Effector memory CD4-positive, alpha-beta T cell (primary cell): Measurements from ENCODE around the gene HSPA12B.

Experiments used
- DNase-seq, 3 donors: peaks; one replicate each; pipeline ENCODE4 v3.0.0-alpha.2; 2020
- H3K27ac ChIP-seq: 2 replicates; pipeline ENCODE4 v1.7.0; 2013; ENCODE audit warnings: mild to moderate bottlenecking, low read length, moderate library complexity; ENCODE audit not compliant: insufficient read depth, poor library complexity, severe bottlenecking
- H3K27me3 ChIP-seq: replicated peaks from 2 replicates; pipeline ENCODE4 v1.7.0; 2013; ENCODE audit warnings: mild to moderate bottlenecking, low read length; ENCODE audit not compliant: insufficient read depth, control insufficient read depth, poor library complexity, severe bottlenecking
- H3K36me3 ChIP-seq: 2 replicates; pipeline ENCODE4 v1.7.0; 2013; ENCODE audit warnings: mild to moderate bottlenecking, low read length, moderate library complexity; ENCODE audit not compliant: control insufficient read depth, insufficient read depth
- H3K4me1 ChIP-seq: 2 replicates; pipeline ENCODE4 v1.7.0; 2013; ENCODE audit warnings: low read length, mild to moderate bottlenecking; ENCODE audit not compliant: control insufficient read depth, insufficient read depth, poor library complexity, severe bottlenecking
- H3K4me3 ChIP-seq: 2 replicates; pipeline ENCODE4 v1.7.0; 2013; ENCODE audit warnings: low read length, low read depth, mild to moderate bottlenecking; ENCODE audit not compliant: insufficient read depth, poor library complexity, severe bottlenecking
- H3K9me3 ChIP-seq: 2 replicates; pipeline ENCODE4 v1.7.0; 2013; ENCODE audit warnings: mild to moderate bottlenecking, low read length, moderate library complexity; ENCODE audit not compliant: control insufficient read depth

The HSPA12B gene

GRCh38 chr20:3795511-3796468, 63.3 kb downstream of the HSPA12B start, which contains the start of gene CDC25B:
TSS of gene CDC25B (plus strand) at chr20:3796310. CDS start at chr20:3796532, 222 bp downstream.
- DNase-seq: peak; percentile 80 to 88 (median 87)

DNA sequence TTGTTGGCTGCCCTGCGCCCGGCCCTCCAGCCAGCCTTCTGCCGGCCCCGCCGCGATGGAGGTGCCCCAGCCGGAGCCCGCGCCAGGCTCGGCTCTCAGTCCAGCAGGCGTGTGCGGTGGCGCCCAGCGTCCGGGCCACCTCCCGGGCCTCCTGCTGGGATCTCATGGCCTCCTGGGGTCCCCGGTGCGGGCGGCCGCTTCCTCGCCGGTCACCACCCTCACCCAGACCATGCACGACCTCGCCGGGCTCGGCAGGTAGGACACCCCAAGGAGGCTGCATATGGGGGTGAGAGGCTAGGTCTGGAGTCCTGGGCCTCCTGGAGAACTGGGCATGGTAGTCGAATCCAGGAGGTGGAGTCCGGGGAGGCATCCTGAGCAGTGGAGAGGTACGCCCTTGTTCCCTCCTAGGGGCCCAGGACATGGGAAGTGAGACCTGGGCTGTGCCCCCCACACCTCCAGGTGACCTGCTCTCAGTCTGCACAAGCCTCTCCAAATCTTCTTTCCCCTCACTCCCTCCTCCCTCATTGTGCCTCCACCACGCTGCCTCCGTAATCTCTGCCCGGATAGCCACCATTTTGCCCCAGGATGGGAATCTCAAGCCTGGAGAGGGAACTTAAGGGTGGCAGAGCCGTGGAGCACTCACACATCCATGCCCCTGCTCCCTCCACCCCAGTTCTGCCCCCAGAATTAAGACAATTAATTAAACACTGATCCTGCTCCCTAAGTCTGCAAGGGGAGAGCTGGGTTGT, 64.2 kb downstream of the HSPA12B start:
- no peaks in the 10 kb centered on the region for H3K9me3 ChIP-seq
- no peaks in the 10 kb centered on the region for H3K27me3 ChIP-seq
- DNase-seq: no peak
- peaks cover 15% of the 10 kb centered on the region for H3K36me3 ChIP-seq
- H3K4me1 ChIP-seq: peaks cover 49% of the 10 kb centered on the region
- peak overlapping the region; percentile 65 for H3K27ac ChIP-seq
- peak overlapping the region; percentile 83 for H3K4me3 ChIP-seq

More at GRCh38 chr20:3795511-3796468, 63.3 kb downstream of the HSPA12B start, which contains the start of gene CDC25B:
- peak within 1 kb of the TSS; percentile 83 for H3K4me3 ChIP-seq
- no peaks in the 10 kb centered on the region for H3K27me3 ChIP-seq
- H3K27ac ChIP-seq: peak within 1 kb of the TSS; percentile 84
- H3K9me3 ChIP-seq: no peaks in the 10 kb centered on the region
- H3K36me3 ChIP-seq: peaks cover 6% of the 10 kb centered on the region
- H3K4me1 ChIP-seq: peaks cover 42% of the 10 kb centered on the region

- peak overlapping the region; percentile 65 for H3K27ac ChIP-seq
- no peak for DNase-seq
- peaks cover 54% of the 10 kb centered on the region for H3K4me1 ChIP-seq
- H3K9me3 ChIP-seq: no peaks in the 10 kb centered on the region
- H3K36me3 ChIP-seq: peaks cover 20% of the 10 kb centered on the region
- no peaks in the 10 kb centered on the region for H3K27me3 ChIP-seq
- H3K4me3 ChIP-seq: peak overlapping the region; percentile 83
Observed at GRCh38 chr20:3797226-3797545, 64.7 kb downstream of the HSPA12B start.

- H3K27me3 ChIP-seq: no peaks in the 10 kb centered on the region
- peak overlapping the region; percentile 83 for H3K4me3 ChIP-seq
- peaks cover 26% of the 10 kb centered on the region for H3K36me3 ChIP-seq
- peaks cover 55% of the 10 kb centered on the region for H3K4me1 ChIP-seq
- no peaks in the 10 kb centered on the region for H3K9me3 ChIP-seq
- DNase-seq: peak in 2 of 3 donors; percentile 29 to 42
- peak overlapping the region; percentile 65 for H3K27ac ChIP-seq
Observed at GRCh38 chr20:3797592-3798372, 65.3 kb downstream of the HSPA12B start.

- peak overlapping the region; percentile 83 for H3K4me3 ChIP-seq
- peak overlapping the region; percentile 65 for H3K27ac ChIP-seq
- no peaks in the 10 kb centered on the region for H3K9me3 ChIP-seq
- peaks cover 32% of the 10 kb centered on the region for H3K36me3 ChIP-seq
- peaks cover 55% of the 10 kb centered on the region for H3K4me1 ChIP-seq
- H3K27me3 ChIP-seq: no peaks in the 10 kb centered on the region
- DNase-seq: no peak
Observed at GRCh38 chr20:3798373-3798768, 65.9 kb downstream of the HSPA12B start.

GRCh38 chr20:3798908-3799248, 66.4 kb downstream of the HSPA12B start:
- Histone ChIP-seq H3K36me3 (peaks cover 37% of the 10 kb centered on the region), H3K4me3 (peak overlapping the region; percentile 83), H3K9me3 (no peaks in the 10 kb centered on the region), H3K27ac (peak overlapping the region; percentile 65), H3K4me1 (peaks cover 55% of the 10 kb centered on the region), H3K27me3 (no peaks in the 10 kb centered on the region)
- DNase-seq: no peak

GRCh38 chr20:3800256-3800877, 67.9 kb downstream of the HSPA12B start:
- no peak for DNase-seq
- H3K36me3 ChIP-seq: peaks cover 52% of the 10 kb centered on the region
- H3K27ac ChIP-seq: peak overlapping the region; percentile 65
- H3K27me3 ChIP-seq: no peaks in the 10 kb centered on the region
- no peak overlapping the region for H3K4me3 ChIP-seq
- no peaks in the 10 kb centered on the region for H3K9me3 ChIP-seq
- H3K4me1 ChIP-seq: peaks cover 57% of the 10 kb centered on the region

DNA sequence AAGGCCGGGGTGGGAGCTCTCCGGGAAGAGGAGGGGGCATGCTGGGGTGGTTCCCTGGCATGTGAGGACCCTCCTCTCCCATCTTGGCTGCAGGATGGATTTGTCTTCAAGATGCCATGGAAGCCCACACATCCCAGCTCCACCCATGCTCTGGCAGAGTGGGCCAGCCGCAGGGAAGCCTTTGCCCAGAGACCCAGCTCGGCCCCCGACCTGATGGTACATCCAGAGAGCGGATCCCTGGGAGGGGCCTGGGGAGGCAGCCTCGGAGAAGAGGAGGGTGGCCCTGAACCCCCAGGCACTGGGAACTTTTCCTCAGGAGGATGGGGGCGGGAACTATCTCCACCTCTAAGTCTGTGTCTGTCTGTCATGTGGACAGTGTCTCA, 68.4 kb downstream of the HSPA12B start:
- Histone ChIP-seq H3K36me3 (peaks cover 57% of the 10 kb centered on the region), H3K27me3 (no peaks in the 10 kb centered on the region), H3K4me3 (no peak overlapping the region), H3K9me3 (no peaks in the 10 kb centered on the region), H3K4me1 (peaks cover 55% of the 10 kb centered on the region), H3K27ac (peak overlapping the region; percentile 65)
- no peak for DNase-seq

DNA sequence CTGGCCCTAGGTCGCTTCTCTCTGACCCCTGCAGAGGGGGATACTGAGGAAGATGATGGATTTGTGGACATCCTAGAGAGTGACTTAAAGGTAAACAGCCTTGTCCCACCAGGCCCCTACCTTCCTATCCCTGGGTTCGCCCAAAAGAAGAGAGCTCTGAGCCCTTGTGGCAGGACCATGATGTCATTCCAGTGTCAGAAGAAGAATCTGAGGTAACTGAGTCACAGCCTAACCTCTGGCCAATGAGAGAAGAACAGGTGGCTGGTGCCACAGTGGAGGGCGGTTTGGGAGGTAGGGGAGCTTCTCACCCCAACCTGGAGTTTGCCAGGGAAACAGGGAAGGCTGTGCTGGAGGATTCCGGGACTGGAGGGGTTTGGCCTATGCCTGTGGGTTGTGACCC, 68.8 kb downstream of the HSPA12B start:
- no peaks in the 10 kb centered on the region for H3K27me3 ChIP-seq
- H3K4me3 ChIP-seq: no peak overlapping the region
- no peaks in the 10 kb centered on the region for H3K9me3 ChIP-seq
- peaks cover 61% of the 10 kb centered on the region for H3K36me3 ChIP-seq
- DNase-seq: no peak
- peak overlapping the region; percentile 65 for H3K27ac ChIP-seq
- H3K4me1 ChIP-seq: peaks cover 55% of the 10 kb centered on the region
